GM19099 (cell line): Measurements from ENCODE around the gene PAK4.

Experiments used
- POLR2A ChIP-seq: IDR thresholded peaks from 3 replicates; pipeline ENCODE4 v1.6.1; 2011; ENCODE audit warnings: low read depth; ENCODE audit not compliant: insufficient read length; ENCODE audit errors: extremely low read depth

The PAK4 gene

GRCh38 chr19:39150235-39150634 lies 24.6 kb downstream of the PAK4 start:
- no peak for TF ChIP-seq POLR2A

GRCh38 chr19:39150807-39151600 lies 25.4 kb downstream of the PAK4 start:
- TF ChIP-seq POLR2A: no peak

DNA sequence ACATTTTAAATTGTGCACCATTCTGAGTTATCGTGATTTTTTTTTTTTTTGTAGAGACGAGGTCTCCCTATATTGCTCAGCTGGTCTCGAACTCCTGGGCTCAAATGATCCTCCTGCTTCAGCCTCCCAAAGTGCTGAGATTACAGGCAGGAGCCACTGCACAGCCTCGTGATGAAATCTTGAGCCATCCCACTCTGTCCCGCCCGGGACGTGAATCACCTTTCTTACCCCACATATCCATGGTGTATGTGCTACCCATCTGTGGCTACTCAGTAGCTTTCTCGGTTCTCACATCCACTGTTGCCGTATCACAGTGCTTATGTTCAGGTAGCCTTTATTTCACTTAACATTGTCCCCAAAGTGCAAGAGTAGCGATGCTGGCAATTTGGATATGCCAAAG lies 26.5 kb downstream of the PAK4 start:
- no peak for TF ChIP-seq POLR2A

GRCh38 chr19:39154100-39154628 lies 28.6 kb downstream of the PAK4 start:
- no peak for TF ChIP-seq POLR2A

DNA sequence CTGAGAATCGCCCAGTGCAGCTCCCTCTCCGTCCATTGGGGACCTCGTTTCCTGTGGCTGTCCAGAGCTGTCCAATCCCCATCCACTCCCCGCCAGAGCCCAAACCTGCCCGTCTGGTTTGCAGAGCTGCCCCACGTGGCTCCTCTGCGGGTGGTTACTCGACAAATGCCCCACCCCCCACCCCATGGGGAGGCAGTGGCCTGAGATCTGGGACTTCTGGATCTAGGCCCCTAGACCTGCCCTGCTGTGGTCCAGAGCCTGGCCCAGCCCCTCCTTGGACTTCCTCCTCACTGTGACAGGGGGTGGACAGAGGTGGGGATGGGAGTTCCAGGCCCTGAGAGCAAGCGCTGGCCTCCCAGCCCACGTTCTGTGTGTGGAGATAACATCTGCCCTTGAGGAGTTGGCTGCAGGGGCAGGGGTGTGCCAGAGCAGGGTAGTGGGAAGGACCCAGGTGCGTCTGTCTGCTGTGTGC lies 29.1 kb downstream of the PAK4 start:
- no peak for TF ChIP-seq POLR2A

- TF ChIP-seq POLR2A: no peak
These were observed 29.6 kb downstream of the PAK4 start for GRCh38 chr19:39155114-39155700.

DNA sequence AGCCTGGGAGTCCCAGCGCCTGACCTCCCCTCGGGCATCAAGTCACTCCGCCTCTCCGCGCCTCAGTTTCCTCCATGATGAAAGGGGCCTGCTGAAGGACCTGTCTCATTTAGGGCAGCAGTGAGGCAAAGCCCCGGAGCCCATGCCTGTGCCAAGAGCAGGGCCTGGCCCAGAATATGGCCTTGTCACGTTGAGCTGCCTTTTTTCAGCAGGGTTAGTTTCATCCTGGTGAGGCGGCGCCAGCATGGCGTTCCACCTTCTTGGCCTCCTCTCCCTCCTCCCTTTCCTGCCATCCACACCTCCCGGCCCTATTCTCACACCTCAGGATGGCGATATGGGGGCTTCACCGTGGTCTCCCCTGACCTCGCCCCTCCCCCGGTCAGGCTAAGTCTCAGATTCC lies 30.2 kb downstream of the PAK4 start:
- no peak for TF ChIP-seq POLR2A

DNA sequence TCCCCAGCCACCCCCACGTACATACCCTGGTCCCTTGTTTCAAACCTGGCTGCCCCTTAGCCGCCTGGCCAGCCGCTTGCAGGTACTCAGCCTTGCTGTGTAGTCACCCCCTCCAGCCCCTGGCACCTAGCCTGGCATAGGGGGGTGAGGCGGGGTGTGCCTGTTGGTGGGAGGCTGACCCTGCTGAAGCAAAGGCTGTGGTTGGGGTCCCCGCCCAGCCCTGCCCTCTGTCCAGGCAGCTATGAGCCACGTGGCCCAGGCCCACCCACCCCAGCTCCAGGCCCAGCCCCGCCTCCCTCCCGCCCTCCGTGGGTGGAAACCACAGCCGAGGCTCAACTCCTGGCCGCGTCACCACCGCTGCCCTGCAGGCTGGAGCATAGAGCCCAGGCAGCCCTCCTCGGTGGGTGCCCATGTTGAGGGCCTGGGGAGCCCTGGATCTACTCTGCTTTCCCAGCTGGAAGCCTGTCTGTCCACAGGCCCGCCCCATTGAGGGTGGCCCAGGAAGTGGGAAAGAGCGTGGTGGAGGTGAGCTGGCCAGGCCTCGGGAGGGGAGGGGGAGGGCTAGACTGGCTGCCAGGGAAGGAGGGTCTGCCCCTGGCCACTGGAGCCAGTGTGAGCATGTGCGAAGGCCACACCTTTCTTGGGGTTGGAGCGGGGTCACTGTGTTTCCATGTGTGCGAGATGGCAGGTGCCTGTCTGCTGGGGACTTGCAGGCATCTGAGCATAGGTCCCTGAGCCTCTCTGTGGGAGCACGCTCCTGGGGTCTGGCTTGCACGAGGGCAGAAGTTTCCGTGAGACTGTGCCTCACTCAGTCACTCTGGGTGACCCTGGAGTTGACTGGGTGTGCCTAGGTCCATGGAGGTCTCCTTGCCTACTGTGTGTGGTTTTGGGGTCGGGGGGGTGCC lies 31.0 kb downstream of the PAK4 start:
- no peak for TF ChIP-seq POLR2A

- no peak for TF ChIP-seq POLR2A
These were observed 31.9 kb downstream of the PAK4 start for GRCh38 chr19:39157275-39157996.

- TF ChIP-seq POLR2A: no peak
These were observed 32.4 kb downstream of the PAK4 start for GRCh38 chr19:39157997-39158389.

DNA sequence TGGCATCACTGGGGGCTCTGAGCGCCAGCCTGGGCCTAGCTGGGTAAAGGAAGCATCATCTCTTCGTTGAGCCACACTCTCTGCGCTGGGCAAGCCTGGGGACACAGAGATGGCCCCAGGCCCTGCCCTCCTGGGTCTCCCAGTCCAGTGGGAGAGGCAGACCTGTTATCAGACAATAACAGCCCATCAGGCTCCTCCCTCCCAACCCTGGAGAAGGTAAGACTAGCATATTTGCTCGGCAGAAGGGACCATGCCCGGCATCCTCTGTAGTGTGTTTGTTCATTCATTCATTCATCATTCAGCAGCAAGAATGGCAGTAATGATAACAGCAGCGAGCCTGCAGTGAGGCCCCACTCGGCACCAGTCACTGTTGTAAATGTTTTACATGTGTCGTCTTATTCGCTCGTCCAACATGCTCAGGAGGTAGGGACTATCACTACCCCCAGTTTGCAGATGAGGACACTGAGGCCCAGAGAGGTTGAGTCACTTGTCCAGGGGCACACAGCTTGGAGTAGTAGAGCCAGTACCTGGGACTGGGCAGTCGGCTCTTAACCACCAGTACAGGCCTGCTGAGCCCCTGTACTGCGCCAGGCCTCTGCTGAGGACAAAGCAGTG lies 33.2 kb downstream of the PAK4 start:
- TF ChIP-seq POLR2A: no peak

GRCh38 chr19:39160523-39160861 lies 34.9 kb downstream of the PAK4 start:
- no peak for TF ChIP-seq POLR2A

- no peak for TF ChIP-seq POLR2A
These were observed 35.5 kb downstream of the PAK4 start for GRCh38 chr19:39160889-39161672.
